GM12878 (cell line): Measurements from ENCODE around the gene RUSC1. TPM values are rescaled to one million over a fixed set of nuclear protein-coding genes. Genes with fewer than 3 reads are reported as not detected.

Source experiments
- ATAC-seq: fragments of 200-7000 bp; cut with Tn5 transposase; 3 replicates; pipeline ENCODE4 v1.9.1; 2020; ENCODE audit warnings: mild to moderate bottlenecking, moderate library complexity
- BruUV-seq: library from RNA; stranded (reverse); fragments of 400-500 nt; replicated peaks from 2 replicates; lab custom pipeline; 2021; lab: Mats Ljungman, UMichigan
- CTCF ChIA-PET: fragments of 300-600 bp; sonication (Branson Sonifier 250); formaldehyde crosslinking; extraction: SDS; loops from one replicate; lab custom pipeline; 2021; ENCODE audit warnings: inconsistent platforms; lab: Yijun Ruan, JAX
- POLR2A ChIA-PET: fragments of 350-600 bp; formaldehyde crosslinking; extraction: SDS; loops from one replicate; lab custom pipeline; 2021; ENCODE audit warnings: inconsistent platforms; lab: Charles Lee
- RAD21 ChIA-PET: fragments of 300-600 bp; sonication (Branson Sonifier 250); formaldehyde crosslinking; loops from one replicate; lab custom pipeline; 2023; ENCODE audit warnings: antibody characterized with exemption; ENCODE audit not compliant: unreplicated experiment; lab: Charles Lee
- SMC1A ChIA-PET: fragments of 300-600 bp; sonication (Branson Sonifier 250); formaldehyde crosslinking; loops from one replicate; lab custom pipeline; 2023; ENCODE audit not compliant: unreplicated experiment, uncharacterized antibody; lab: Charles Lee
- DNase-seq: peaks from one replicate; pipeline ENCODE4 v3.0.0-alpha.2; 2011; ENCODE audit warnings: low read depth, low spot score
- FAIRE-seq: peaks from 3 replicates; lab custom pipeline; 2011; peaks lifted over from hg19 to GRCh38; lab: Jason Lieb, UNC
- H2AFZ ChIP-seq: 2 replicates; pipeline ENCODE4 v1.6.0; 2011; ENCODE audit warnings: low read depth, low read length, control low read depth; ENCODE audit not compliant: control insufficient read depth
- H3K27ac ChIP-seq: 2 replicates; pipeline ENCODE4 v1.5.1; 2011; ENCODE audit warnings: control low read depth; ENCODE audit not compliant: control insufficient read depth, insufficient read depth
- H3K27me3 ChIP-seq, 2 experiments: replicated peaks in 1 of 2; 2 replicates each; pipeline versions ENCODE4 v1.6.0 to v1.6.1; 2011; ENCODE audit warnings: low read length in 1 of 2; ENCODE audit not compliant: control insufficient read depth in 2 of 2, insufficient read depth in 2 of 2
- H3K36me3 ChIP-seq, 2 experiments: 2 replicates each; pipeline ENCODE4 v1.5.1; 2011; ENCODE audit warnings: low read length in 1 of 2; ENCODE audit not compliant: control insufficient read depth in 2 of 2, insufficient read depth in 2 of 2
- H3K4me1 ChIP-seq: 2 replicates; pipeline ENCODE4 v1.6.1; 2011; ENCODE audit warnings: mild to moderate bottlenecking, low read length, moderate library complexity, mixed read lengths; ENCODE audit not compliant: control insufficient read depth, insufficient read depth
- H3K4me2 ChIP-seq: 2 replicates; pipeline ENCODE4 v1.6.0; 2011; ENCODE audit warnings: control low read depth; ENCODE audit not compliant: control insufficient read depth, insufficient read depth
- H3K4me3 ChIP-seq: fragments of 200-600 bp; sonication (generic); 2 replicates; pipeline ENCODE4 v1.5.1; 2016
- H3K79me2 ChIP-seq: 2 replicates; pipeline ENCODE4 v1.6.0; 2011; ENCODE audit warnings: low read length; ENCODE audit not compliant: control insufficient read depth, insufficient read depth
- H3K9ac ChIP-seq: 2 replicates; pipeline ENCODE4 v1.8.0; 2011; ENCODE audit warnings: low read length, control low read depth, mixed read lengths; ENCODE audit not compliant: control insufficient read depth, insufficient read depth
- H3K9me3 ChIP-seq: replicated peaks from 3 replicates; pipeline ENCODE4 v1.5.1; 2011; ENCODE audit warnings: mild to moderate bottlenecking, low read length; ENCODE audit not compliant: control insufficient read depth, insufficient read depth
- H4K20me1 ChIP-seq: 2 replicates; pipeline ENCODE4 v1.6.0; 2011; ENCODE audit not compliant: control insufficient read depth, insufficient read depth
- BACH1 ChIP-seq: fragments of 450-650 bp; IDR thresholded peaks from 2 replicates; pipeline ENCODE4 v1.6.1; 2017; ENCODE audit warnings: mild to moderate bottlenecking, borderline replicate concordance
- BHLHE40 ChIP-seq, 2 experiments: fragments of 450-650 bp in 1 of 2; IDR thresholded peaks; 2 replicates each; pipeline ENCODE4 v1.6.1; 2011 to 2017; ENCODE audit warnings: low read depth in 2 of 2, borderline replicate concordance in 1 of 2, improper control_type of control experiment in 1 of 2, low read length in 1 of 2, mild to moderate bottlenecking in 1 of 2
- CBX3 ChIP-seq: fragments of 200-600 bp; sonication (generic); IDR thresholded peaks from 2 replicates; pipeline ENCODE4 v1.6.1; 2016; ENCODE audit warnings: low read depth, borderline replicate concordance
- CEBPB ChIP-seq, 2 experiments: fragments of 150-350 bp in 1 of 2; IDR thresholded peaks; 2 replicates each; pipeline ENCODE4 v1.6.1; 2012 to 2014; ENCODE audit warnings: low read depth in 2 of 2, low read length in 2 of 2, borderline replicate concordance in 1 of 2, inconsistent platforms in 1 of 2
- EZH2 ChIP-seq: IDR thresholded peaks from 2 replicates; pipeline ENCODE4 v1.6.1; 2012; ENCODE audit warnings: low read depth, mild to moderate bottlenecking, control low read depth, inconsistent platforms, low read length, borderline replicate concordance; ENCODE audit not compliant: control insufficient read depth
- HDGF ChIP-seq: fragments of 450-650 bp; IDR thresholded peaks from 2 replicates; pipeline ENCODE4 v1.6.1; 2016; ENCODE audit warnings: antibody characterized with exemption
- PAX5 ChIP-seq: IDR thresholded peaks from 2 replicates; pipeline ENCODE4 v1.6.1; 2011; ENCODE audit warnings: low read depth, low read length, borderline replicate concordance
- PKNOX1 ChIP-seq: fragments of 450-650 bp; IDR thresholded peaks from 2 replicates; pipeline ENCODE4 v1.6.1; 2016; ENCODE audit warnings: mild to moderate bottlenecking
- RAD51 ChIP-seq: fragments of 450-650 bp; IDR thresholded peaks from 2 replicates; pipeline ENCODE4 v1.6.1; 2016; ENCODE audit warnings: moderate library complexity, mild to moderate bottlenecking, inconsistent platforms
- RCOR1 ChIP-seq: conservative IDR thresholded peaks from 2 replicates; pipeline ENCODE4 v1.6.1; 2012; ENCODE audit warnings: low read depth, low read length, improper control_type of control experiment
- TCF3 ChIP-seq: IDR thresholded peaks from 2 replicates; pipeline ENCODE4 v1.6.1; 2012; ENCODE audit warnings: low read depth, mild to moderate bottlenecking, low read length, borderline replicate concordance; ENCODE audit not compliant: insufficient read depth
- WRNIP1 ChIP-seq: IDR thresholded peaks from 2 replicates; pipeline ENCODE4 v1.6.1; 2011; ENCODE audit warnings: low read depth, low read length, improper control_type of control experiment, borderline replicate concordance
- ZNF207 ChIP-seq: fragments of 450-650 bp; IDR thresholded peaks from 2 replicates; pipeline ENCODE4 v1.6.1; 2014; ENCODE audit warnings: antibody characterized with exemption, mild to moderate bottlenecking, borderline replicate concordance
- ZNF384 ChIP-seq: IDR thresholded peaks from 2 replicates; pipeline ENCODE4 v1.6.1; 2012; ENCODE audit warnings: low read depth, mild to moderate bottlenecking, low read length, improper control_type of control experiment, borderline replicate concordance
- WGBS: methylation state at CpG from one replicate; pipeline ENCODE4 v1.1.6; 2016; ENCODE audit warnings: low lambda C conversion rate; ENCODE audit not compliant: insufficient replicate concordance, insufficient coverage; ENCODE audit errors: missing lambda C conversion rate; 5-methylcytosine and 5-hydroxymethylcytosine counted together
- in situ Hi-C: fragments of 300-500 bp; cut with MboI; formaldehyde crosslinking; loops from 9 replicates; pipeline ENCODE4 v1.14.3; 2018; ENCODE audit warnings: mixed read lengths
- intact Hi-C: fragments of 100-400 bp; cut with micrococcal nuclease; formaldehyde crosslinking; loops from one replicate; pipeline ENCODE4 v1.14.2; 2022; ENCODE audit not compliant: unreplicated experiment
- polyA plus RNA-seq, 11 experiments: library from polyadenylated mRNA; depleted of rRNA in 4 of 11; unstranded in 6 of 11; stranded (reverse) in 5 of 11; fragments of >200 nt; fragmentation: Nextera tagmentation in 4 of 11; fragmentation: Illumina TruSeq in 1 of 11; extraction: Ambion mirVana in 4 of 11; extraction: Trizol in 1 of 11; gene quantifications; 1 replicate in 1 of 11; 2 replicates in 10 of 11; pipeline versions ENCODE4 v1.2.1 to v1.2.3, GENCODE V29; 2011 to 2016; ENCODE audit warnings: inconsistent platforms in 2 of 11, missing spikeins in 2 of 11, low read depth in 1 of 11
- total RNA-seq, 4 experiments: library from RNA; depleted of rRNA in 3 of 4; stranded (reverse); fragments of >200 nt in 3 of 4; fragmentation: Illumina TruSeq in 1 of 4; extraction: Trizol in 1 of 4; gene quantifications; 2 replicates each; pipeline versions ENCODE4 v1.2.1 to v1.2.3, GENCODE V29; 2013 to 2021
- TF ChIP-seq, protein P1 (sequence below): IDR thresholded peaks from 2 replicates; pipeline ENCODE4 v1.6.1; 2012; ENCODE audit warnings: low read depth, low read length, improper control_type of control experiment
- TF ChIP-seq, protein P2 (sequence below): fragments of 450-650 bp; IDR thresholded peaks from 2 replicates; pipeline ENCODE4 v1.6.1; 2018; ENCODE audit warnings: mild to moderate bottlenecking, low read depth, moderate library complexity; ENCODE audit not compliant: partially characterized antibody

The RUSC1 gene
- total and polyA plus RNA-seq, 10 of the 15 experiments (the other 5 are each of a cell fraction or from before 2014, with no cell fraction given) = 1.1 to 23.7 (median 12.3) TPM

GRCh38 chr1:155277902-155278688, 42.6 kb upstream of the RUSC1 start (continued):
- TF ChIP-seq PKNOX1 (peak; percentile 55; the same call in 1 of the 2 replicates), RCOR1 (no peak), ZNF207 (no peak), EZH2 (no peak)

DNA sequence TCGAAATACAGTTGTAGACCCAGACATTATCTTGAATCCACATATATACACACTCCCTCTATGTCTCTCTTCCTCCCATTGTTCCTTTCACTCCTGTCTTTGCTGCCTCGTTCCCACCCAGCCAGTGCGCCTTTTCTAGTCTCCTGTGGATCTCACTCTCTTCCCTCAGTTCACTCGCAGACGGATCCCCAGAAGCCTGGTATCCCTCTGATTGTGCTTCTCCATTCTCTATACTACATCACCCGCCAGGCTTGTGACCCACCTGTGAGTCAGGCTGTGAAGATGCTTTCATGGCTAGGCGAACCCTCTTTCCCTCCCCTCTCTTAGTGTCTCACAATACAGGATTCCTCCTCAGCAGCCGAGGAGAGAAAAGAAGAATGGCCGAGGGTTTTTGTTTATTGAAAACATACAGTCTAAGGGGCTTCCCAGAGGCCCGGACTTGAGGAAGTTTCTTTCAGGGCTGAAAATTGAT, 42.0 kb upstream of the RUSC1 start:
- no peaks in the 10 kb centered on the region for H4K20me1 ChIP-seq
- FAIRE-seq (no peak), ATAC-seq (no peak), DNase-seq (no peak)
- H3K27me3 ChIP-seq = no peaks in the 10 kb centered on the region
- SMC1A ChIA-PET = interaction anchor here (0.7 to 1.5 kb wide), 7 partner anchors 19 to 45 kb away, joined by 3 to 10 read pairs (median 3); partner anchors contain the start of gene RUSC1
- in situ Hi-C loops = no loop called here
- intact Hi-C loops = loop anchor here (1.0 kb wide), 1 partner anchor 30 kb away; the partner anchor contains the start of gene FDPS
- H3K4me3 ChIP-seq = no peak overlapping the region; the same call in 1 of the 2 replicates
- no TSS peak for BruUV-seq
- CTCF ChIA-PET = interaction anchor here (0.6 to 1.8 kb wide), 10 partner anchors 9 to 62 kb away, joined by 3 to 10 read pairs (median 4); partner anchors contain the start of genes FDPS and RUSC1
- no peak overlapping the region for H3K9ac ChIP-seq
- POLR2A ChIA-PET = interaction anchor here (0.6 to 1.6 kb wide), 4 partner anchors 19 to 814 kb away, joined by 3 to 4 read pairs (median 4); no protein-coding TSS in a partner anchor
- WGBS = 22% methylated on average over 10 of the region's 10 CpGs
- peaks cover under 1% of the 10 kb centered on the region for H3K79me2 ChIP-seq
- no peaks in the 10 kb centered on the region for H3K36me3 ChIP-seq
- no peaks in the 10 kb centered on the region for H3K9me3 ChIP-seq
- no peak overlapping the region for H2AFZ ChIP-seq
- H3K4me2 ChIP-seq = peak overlapping the region; percentile 99
- RAD21 ChIA-PET = interaction anchor here (2.2 kb wide), 1 partner anchor 44 kb away, joined by 13 read pairs; no protein-coding TSS in a partner anchor
- H3K27ac ChIP-seq = no peak overlapping the region
- H3K4me1 ChIP-seq = peaks cover 12% of the 10 kb centered on the region
- TF ChIP-seq, protein P1, sequence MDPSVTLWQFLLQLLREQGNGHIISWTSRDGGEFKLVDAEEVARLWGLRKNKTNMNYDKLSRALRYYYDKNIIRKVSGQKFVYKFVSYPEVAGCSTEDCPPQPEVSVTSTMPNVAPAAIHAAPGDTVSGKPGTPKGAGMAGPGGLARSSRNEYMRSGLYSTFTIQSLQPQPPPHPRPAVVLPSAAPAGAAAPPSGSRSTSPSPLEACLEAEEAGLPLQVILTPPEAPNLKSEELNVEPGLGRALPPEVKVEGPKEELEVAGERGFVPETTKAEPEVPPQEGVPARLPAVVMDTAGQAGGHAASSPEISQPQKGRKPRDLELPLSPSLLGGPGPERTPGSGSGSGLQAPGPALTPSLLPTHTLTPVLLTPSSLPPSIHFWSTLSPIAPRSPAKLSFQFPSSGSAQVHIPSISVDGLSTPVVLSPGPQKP = no peak
- TF ChIP-seq CBX3 (no peak), WRNIP1 (no peak), TCF3 (no peak), HDGF (no peak), RAD51 (no peak), BHLHE40 (IDR thresholded peaks at IDR 0.05; ENCODE audit: borderline replicate concordance in 1 of 2, low read depth in 2 of 2, low read length in 1 of 2) (no peak), CEBPB (IDR thresholded peaks at IDR 0.05; ENCODE audit: borderline replicate concordance in 1 of 2, low read depth in 2 of 2, low read length in 2 of 2) (no peak), BACH1 (no peak), ZNF384 (no peak), PAX5 (no peak)
- TF ChIP-seq, protein P2, sequence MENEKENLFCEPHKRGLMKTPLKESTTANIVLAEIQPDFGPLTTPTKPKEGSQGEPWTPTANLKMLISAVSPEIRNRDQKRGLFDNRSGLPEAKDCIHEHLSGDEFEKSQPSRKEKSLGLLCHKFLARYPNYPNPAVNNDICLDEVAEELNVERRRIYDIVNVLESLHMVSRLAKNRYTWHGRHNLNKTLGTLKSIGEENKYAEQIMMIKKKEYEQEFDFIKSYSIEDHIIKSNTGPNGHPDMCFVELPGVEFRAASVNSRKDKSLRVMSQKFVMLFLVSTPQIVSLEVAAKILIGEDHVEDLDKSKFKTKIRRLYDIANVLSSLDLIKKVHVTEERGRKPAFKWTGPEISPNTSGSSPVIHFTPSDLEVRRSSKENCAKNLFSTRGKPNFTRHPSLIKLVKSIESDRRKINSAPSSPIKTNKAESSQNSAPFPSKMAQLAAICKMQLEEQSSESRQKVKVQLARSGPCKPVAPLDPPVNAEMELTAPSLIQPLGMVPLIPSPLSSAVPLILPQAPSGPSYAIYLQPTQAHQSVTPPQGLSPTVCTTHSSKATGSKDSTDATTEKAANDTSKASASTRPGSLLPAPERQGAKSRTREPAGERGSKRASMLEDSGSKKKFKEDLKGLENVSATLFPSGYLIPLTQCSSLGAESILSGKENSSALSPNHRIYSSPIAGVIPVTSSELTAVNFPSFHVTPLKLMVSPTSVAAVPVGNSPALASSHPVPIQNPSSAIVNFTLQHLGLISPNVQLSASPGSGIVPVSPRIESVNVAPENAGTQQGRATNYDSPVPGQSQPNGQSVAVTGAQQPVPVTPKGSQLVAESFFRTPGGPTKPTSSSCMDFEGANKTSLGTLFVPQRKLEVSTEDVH = no peak
